Mucosa of gallbladder (tissue), 1 donor: ENCODE measurements around the gene CCDC198. TPM values are rescaled to one million over a fixed set of nuclear protein-coding genes. Genes with fewer than 3 reads are reported as not detected.

Source experiments
- DNase-seq: peaks from one replicate; pipeline ENCODE4 v3.0.0-alpha.2; 2020; ENCODE audit warnings: low spot score
- total RNA-seq: library from RNA; stranded (reverse); gene quantifications from one replicate; pipeline ENCODE4 v1.2.1, GENCODE V29; 2021
- donor health status: DM: no; HTN: no; CAD: no.

Gene CCDC198
- 110 TPM for total RNA-seq

GRCh38 chr14:57493467-57494181 is at the start of gene CCDC198:
CCDC198 (minus strand) TSS chr14:57493857; CDS start chr14:57493715, 142 bp downstream.
- DNase-seq: peak; percentile 65

GRCh38 chr14:57533214-57533613 is 39.6 kb upstream of the CCDC198 start:
- peak; percentile 15 for DNase-seq

GRCh38 chr14:57530571-57530970 is 36.9 kb upstream of the CCDC198 start:
- no peak for DNase-seq

- no peak for DNase-seq
These were observed 33.3 kb upstream of the CCDC198 start for GRCh38 chr14:57526942-57527341.

GRCh38 chr14:57519043-57519442 is 25.4 kb upstream of the CCDC198 start:
- no peak for DNase-seq

- no peak for DNase-seq
These were observed 18.6 kb upstream of the CCDC198 start for GRCh38 chr14:57512220-57512619.

GRCh38 chr14:57508756-57509155 is 15.1 kb upstream of the CCDC198 start:
- no peak for DNase-seq

- peak; percentile 17 for DNase-seq
These were observed 9.1 kb upstream of the CCDC198 start for GRCh38 chr14:57502586-57503254.

GRCh38 chr14:57501039-57501557 is 7.4 kb upstream of the CCDC198 start:
- DNase-seq: no peak

- no peak for DNase-seq
These were observed 5.0 kb upstream of the CCDC198 start for GRCh38 chr14:57498659-57499058.

- DNase-seq: no peak
These were observed 4.4 kb upstream of the CCDC198 start for GRCh38 chr14:57498035-57498434.

- DNase-seq: no peak
These were observed 1.8 kb upstream of the CCDC198 start for GRCh38 chr14:57495416-57495815.

GRCh38 chr14:57492859-57493258 is 798 bp downstream of the CCDC198 start:
- peak; percentile 22 for DNase-seq

- no peak for DNase-seq
These were observed 2.0 kb downstream of the CCDC198 start for GRCh38 chr14:57491640-57492039.

- no peak for DNase-seq
These were observed 5.9 kb downstream of the CCDC198 start for GRCh38 chr14:57487771-57488170.

- peak; percentile 20 for DNase-seq
These were observed 6.8 kb downstream of the CCDC198 start for GRCh38 chr14:57486767-57487379.

GRCh38 chr14:57485635-57486034 is 8.0 kb downstream of the CCDC198 start:
- DNase-seq: no peak

GRCh38 chr14:57482120-57482519 is 11.5 kb downstream of the CCDC198 start:
- no peak for DNase-seq

- no peak for DNase-seq
These were observed 13.6 kb downstream of the CCDC198 start for GRCh38 chr14:57480051-57480450.

- DNase-seq: no peak
These were observed 14.5 kb downstream of the CCDC198 start for GRCh38 chr14:57479197-57479596.

GRCh38 chr14:57478050-57478449 is 15.6 kb downstream of the CCDC198 start:
- DNase-seq: no peak

GRCh38 chr14:57470909-57471308 is 22.7 kb downstream of the CCDC198 start:
- no peak for DNase-seq
